ENCODE measurements around the gene PIN4. TPM values are rescaled to one million over a fixed set of nuclear protein-coding genes. Genes with fewer than 3 reads are reported as not detected.
"Not testable (repeated sequence)": the region's sequence is repeated elsewhere in the genome, so short reads cannot be mapped to it uniquely, and the experiment has no call there.

The PIN4 gene
- total and polyA plus RNA-seq, 2 donors = 8.1 to 19.1 TPM

GRCh38 chrX:72159769-72160168, 21.8 kb upstream of the PIN4 start:
- WGBS = 85% methylated on average over 10 of the region's 10 CpGs

GRCh38 chrX:72165551-72165950, 16.0 kb upstream of the PIN4 start:
- 78% methylated on average over 4 of the region's 4 CpGs for WGBS
- Histone ChIP-seq H3K27ac (ENCODE audit: low read depth) (no peak overlapping the region), H3K4me1 (ENCODE audit: insufficient read depth) (no peaks in the 10 kb centered on the region), H3K36me3 (ENCODE audit: insufficient read depth) (no peaks in the 10 kb centered on the region), H3K4me3 (ENCODE audit: low read depth, low read length) (no peak overlapping the region)
- no peak for DNase-seq (ENCODE audit: extremely low spot score)

More at GRCh38 chrX:72159769-72160168, 21.8 kb upstream of the PIN4 start:
- no peaks in the 10 kb centered on the region for H3K36me3 ChIP-seq (ENCODE audit: insufficient read depth)
- H3K4me1 ChIP-seq (ENCODE audit: insufficient read depth) = no peaks in the 10 kb centered on the region
- no peak overlapping the region for H3K27ac ChIP-seq (ENCODE audit: low read depth)
- no peak for DNase-seq (ENCODE audit: extremely low spot score)
- H3K4me3 ChIP-seq (ENCODE audit: low read depth, low read length) = no peak overlapping the region

- Histone ChIP-seq H3K36me3 (ENCODE audit: insufficient read depth) (no peaks in the 10 kb centered on the region), H3K4me3 (ENCODE audit: low read depth, low read length) (no peak overlapping the region), H3K27ac (ENCODE audit: low read depth) (no peak overlapping the region), H3K4me1 (ENCODE audit: insufficient read depth) (no peaks in the 10 kb centered on the region)
- WGBS = 62% methylated on average over 6 of the region's 6 CpGs
- no peak for DNase-seq (ENCODE audit: extremely low spot score)
Measured at GRCh38 chrX:72169008-72169728, 12.4 kb upstream of the PIN4 start.

GRCh38 chrX:72176289-72176688, 5.3 kb upstream of the PIN4 start:
- H3K36me3 ChIP-seq (ENCODE audit: insufficient read depth); H3K4me3 ChIP-seq (ENCODE audit: low read depth, low read length); H3K27ac ChIP-seq (ENCODE audit: low read depth); DNase-seq (ENCODE audit: extremely low spot score); H3K4me1 ChIP-seq (ENCODE audit: insufficient read depth): not testable (repeated sequence)
- 88% methylated on average over 3 of the region's 5 CpGs for WGBS

- H3K36me3 ChIP-seq (ENCODE audit: insufficient read depth) = no peaks in the 10 kb centered on the region
- no peaks in the 10 kb centered on the region for H3K4me1 ChIP-seq (ENCODE audit: insufficient read depth)
- no peak overlapping the region for H3K4me3 ChIP-seq (ENCODE audit: low read depth, low read length)
- no peak for DNase-seq (ENCODE audit: extremely low spot score)
- no peak overlapping the region for H3K27ac ChIP-seq (ENCODE audit: low read depth)
- WGBS = 79% methylated on average over 2 of the region's 2 CpGs
Measured at GRCh38 chrX:72176981-72177380, 4.6 kb upstream of the PIN4 start.

- no peak overlapping the region for H3K27ac ChIP-seq (ENCODE audit: low read depth)
- H3K4me3 ChIP-seq (ENCODE audit: low read depth, low read length) = no peak overlapping the region
- DNase-seq (ENCODE audit: extremely low spot score) = no peak
- H3K4me1 ChIP-seq (ENCODE audit: insufficient read depth) = no peaks in the 10 kb centered on the region
- 13% methylated on average over 1 of the region's 1 CpG for WGBS
- H3K36me3 ChIP-seq (ENCODE audit: insufficient read depth) = no peaks in the 10 kb centered on the region
Measured at GRCh38 chrX:72180539-72180938, 1.0 kb upstream of the PIN4 start.

GRCh38 chrX:72182924-72183323, 1.4 kb downstream of the PIN4 start:
- Histone ChIP-seq H3K4me3 (ENCODE audit: low read depth, low read length) (no peak overlapping the region), H3K36me3 (ENCODE audit: insufficient read depth) (no peaks in the 10 kb centered on the region), H3K4me1 (ENCODE audit: insufficient read depth) (no peaks in the 10 kb centered on the region), H3K27ac (ENCODE audit: low read depth) (no peak overlapping the region)
- 83% methylated on average over 2 of the region's 2 CpGs for WGBS
- DNase-seq (ENCODE audit: extremely low spot score) = no peak

GRCh38 chrX:72201836-72202536, 20.4 kb downstream of the PIN4 start:
- Histone ChIP-seq H3K4me1 (ENCODE audit: insufficient read depth) (no peaks in the 10 kb centered on the region), H3K36me3 (ENCODE audit: insufficient read depth) (no peaks in the 10 kb centered on the region), H3K4me3 (ENCODE audit: low read depth, low read length) (no peak overlapping the region), H3K27ac (ENCODE audit: low read depth) (no peak overlapping the region)
- no peak for DNase-seq (ENCODE audit: extremely low spot score)
- 83% methylated on average over 7 of the region's 7 CpGs for WGBS

GRCh38 chrX:72202792-72203401, 21.3 kb downstream of the PIN4 start:
- 73% methylated on average over 4 of the region's 4 CpGs for WGBS
- no peak overlapping the region for H3K27ac ChIP-seq (ENCODE audit: low read depth)
- no peak overlapping the region for H3K4me3 ChIP-seq (ENCODE audit: low read depth, low read length)
- no peaks in the 10 kb centered on the region for H3K4me1 ChIP-seq (ENCODE audit: insufficient read depth)
- DNase-seq (ENCODE audit: extremely low spot score) = no peak
- no peaks in the 10 kb centered on the region for H3K36me3 ChIP-seq (ENCODE audit: insufficient read depth)

GRCh38 chrX:72203421-72203820, 21.9 kb downstream of the PIN4 start:
- WGBS = 88% methylated on average over 6 of the region's 6 CpGs
- Histone ChIP-seq H3K4me1 (ENCODE audit: insufficient read depth) (no peaks in the 10 kb centered on the region), H3K36me3 (ENCODE audit: insufficient read depth) (no peaks in the 10 kb centered on the region), H3K27ac (ENCODE audit: low read depth) (no peak overlapping the region), H3K4me3 (ENCODE audit: low read depth, low read length) (no peak overlapping the region)
- DNase-seq (ENCODE audit: extremely low spot score) = no peak

GRCh38 chrX:72205706-72206105, 24.1 kb downstream of the PIN4 start:
- Histone ChIP-seq H3K27ac (ENCODE audit: low read depth) (no peak overlapping the region), H3K4me1 (ENCODE audit: insufficient read depth) (no peaks in the 10 kb centered on the region), H3K36me3 (ENCODE audit: insufficient read depth) (no peaks in the 10 kb centered on the region), H3K4me3 (ENCODE audit: low read depth, low read length) (no peak overlapping the region)
- no peak for DNase-seq (ENCODE audit: extremely low spot score)
- 91% methylated on average over 2 of the region's 2 CpGs for WGBS

- Histone ChIP-seq H3K4me1 (ENCODE audit: insufficient read depth) (no peaks in the 10 kb centered on the region), H3K4me3 (ENCODE audit: low read depth, low read length) (no peak overlapping the region), H3K27ac (ENCODE audit: low read depth) (no peak overlapping the region), H3K36me3 (ENCODE audit: insufficient read depth) (no peaks in the 10 kb centered on the region)
- no peak for DNase-seq (ENCODE audit: extremely low spot score)
- WGBS = 90% methylated on average over 4 of the region's 4 CpGs
Measured at GRCh38 chrX:72207366-72207765, 25.8 kb downstream of the PIN4 start.

GRCh38 chrX:72208126-72208800, 26.7 kb downstream of the PIN4 start:
- WGBS = 91% methylated on average over 4 of the region's 4 CpGs
- no peak for DNase-seq (ENCODE audit: extremely low spot score)
- Histone ChIP-seq H3K27ac (ENCODE audit: low read depth) (no peak overlapping the region), H3K4me1 (ENCODE audit: insufficient read depth) (no peaks in the 10 kb centered on the region), H3K4me3 (ENCODE audit: low read depth, low read length) (no peak overlapping the region), H3K36me3 (ENCODE audit: insufficient read depth) (no peaks in the 10 kb centered on the region)

All from urinary bladder (tissue), 4 donors.